ENCODE data around the gene OPCML.

- no peak for TF ChIP-seq CTCF (IDR thresholded peaks at IDR 0.05)
- TF ChIP-seq REST (IDR thresholded peaks at IDR 0.05; ENCODE audit: insufficient read depth in 1 of 2, low read depth in 2 of 2, low read length in 1 of 2), result no peak
- no peak for TF ChIP-seq SIN3A (IDR thresholded peaks at IDR 0.05; ENCODE audit: borderline replicate concordance, insufficient read depth, low read depth, low read length)
- no peak for TF ChIP-seq POLR2AphosphoS5 (IDR thresholded peaks at IDR 0.05; ENCODE audit: low read depth, low read length)
Observed at GRCh38 chr11:132904607-132905006, 627.7 kb downstream of the OPCML start.
